Epithelial cell of proximal tubule (primary cell): ENCODE results near the gene LRMDA. TPM values are rescaled to one million over a fixed set of nuclear protein-coding genes. Genes with fewer than 3 reads are reported as not detected.

Source experiments
- DNase-seq: peaks from one replicate; pipeline ENCODE4 v3.0.0-alpha.2; 2011; ENCODE audit warnings: low read depth
- H3K4me3 ChIP-seq: 2 replicates; pipeline ENCODE4 v1.5.1; 2011; ENCODE audit warnings: low read depth, mild to moderate bottlenecking, low read length
- CTCF ChIP-seq: conservative IDR thresholded peaks from 2 replicates; pipeline ENCODE4 v1.5.1; 2012; ENCODE audit warnings: low read depth, mild to moderate bottlenecking, low read length
- total RNA-seq: library from RNA; depleted of rRNA; stranded (reverse); fragments of >200 nt; gene quantifications from 2 replicates; pipeline ENCODE4 v1.2.3, GENCODE V29; 2015

LRMDA gene
- total RNA-seq, 1 donor from 2014 or later, result 0.75 TPM

GRCh38 chr10:75410132-75411005 is 21.1 kb upstream of the LRMDA start:
- H3K4me3 ChIP-seq, result peak overlapping the region; percentile 89
- no peak for DNase-seq
- no peak for TF ChIP-seq CTCF

DNA sequence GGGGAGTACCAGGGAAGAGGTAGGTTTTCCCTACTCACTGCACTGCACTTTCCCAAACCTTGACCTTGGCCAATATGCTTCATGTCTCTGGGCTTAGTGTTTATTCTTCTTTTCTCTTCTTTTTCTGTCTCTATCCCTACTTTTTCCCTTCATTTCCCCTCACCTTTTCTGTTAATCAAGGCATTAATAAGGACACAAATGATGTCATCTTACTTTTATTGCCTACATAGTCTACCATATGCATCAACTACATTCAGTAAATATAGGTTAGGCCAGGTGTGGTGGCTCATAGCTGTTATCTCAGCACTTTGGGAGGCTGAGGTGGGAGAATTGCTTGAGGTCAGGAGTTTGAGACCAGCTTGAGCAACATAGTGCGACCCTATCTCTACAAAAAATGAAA is 16.9 kb upstream of the LRMDA start:
- no peak for TF ChIP-seq CTCF
- no peak for DNase-seq
- H3K4me3 ChIP-seq, result no peak overlapping the region

GRCh38 chr10:75417522-75417927 is 13.9 kb upstream of the LRMDA start:
- no peak overlapping the region for H3K4me3 ChIP-seq
- TF ChIP-seq CTCF, result no peak
- peak; percentile 64 for DNase-seq

GRCh38 chr10:75418293-75418692 is 13.1 kb upstream of the LRMDA start:
- TF ChIP-seq CTCF, result no peak
- no peak overlapping the region for H3K4me3 ChIP-seq
- DNase-seq, result no peak

- no peak for DNase-seq
- H3K4me3 ChIP-seq, result no peak overlapping the region
- TF ChIP-seq CTCF, result no peak
Observed at GRCh38 chr10:75418712-75419111, 12.7 kb upstream of the LRMDA start.

DNA sequence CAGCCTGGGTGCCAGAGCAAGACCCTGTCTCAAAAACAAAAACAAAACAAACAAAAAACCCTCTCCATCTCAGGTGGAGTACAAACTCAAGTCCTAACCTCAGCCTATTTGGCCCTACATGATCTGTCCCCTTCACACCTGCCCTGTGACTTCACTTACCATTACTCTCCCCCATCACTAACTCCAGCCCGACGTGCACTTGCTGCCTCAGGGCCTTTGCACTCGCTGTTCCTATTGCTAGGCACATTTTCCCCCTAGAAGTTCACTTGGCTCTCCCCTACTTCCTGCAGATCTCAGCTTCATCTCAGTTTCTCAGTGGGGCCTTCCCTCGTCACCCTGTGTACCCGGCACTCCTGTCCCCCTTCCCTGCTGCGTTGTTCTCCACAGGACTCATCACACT is 8.5 kb upstream of the LRMDA start:
- DNase-seq, result no peak
- no peak for TF ChIP-seq CTCF
- no peak overlapping the region for H3K4me3 ChIP-seq

DNA sequence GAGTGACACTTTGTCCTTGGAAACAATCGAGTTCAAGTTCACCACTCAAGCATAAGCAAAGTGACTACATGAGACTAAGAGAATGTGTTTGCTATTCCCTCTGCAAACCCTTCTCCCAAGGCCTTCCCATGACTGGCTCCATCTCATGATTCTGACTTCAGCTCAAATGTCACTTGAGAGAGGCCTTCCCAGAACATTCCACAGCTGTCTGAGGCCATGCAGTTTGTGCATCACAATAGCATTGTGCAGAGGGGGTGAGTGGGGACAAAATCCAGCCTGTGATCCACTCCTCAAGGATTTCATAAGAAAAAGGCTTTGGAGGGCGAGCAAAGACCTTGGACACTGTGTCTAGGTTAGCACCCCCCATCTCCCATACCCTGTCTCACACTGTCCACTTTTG is 6.9 kb upstream of the LRMDA start:
- no peak overlapping the region for H3K4me3 ChIP-seq
- no peak for DNase-seq
- no peak for TF ChIP-seq CTCF
